Mucosa of rectum (tissue), 2 donors: ENCODE measurements around the gene USH1C.

Source experiments
- H3K27ac ChIP-seq, 2 donors: one replicate each; pipeline ENCODE4 v1.7.0; 2013; ENCODE audit warnings: inconsistent platforms in 2 of 2, low read depth in 2 of 2, low read length in 2 of 2
- H3K27me3 ChIP-seq, 2 donors: one replicate each; pipeline ENCODE4 v1.7.0; 2013; ENCODE audit warnings: low read length in 2 of 2; ENCODE audit not compliant: control insufficient read depth in 2 of 2, insufficient read depth in 2 of 2
- H3K36me3 ChIP-seq, 2 donors: one replicate each; pipeline ENCODE4 v1.7.0; 2013; ENCODE audit warnings: low read length in 2 of 2; ENCODE audit not compliant: control insufficient read depth in 2 of 2, insufficient read depth in 2 of 2
- H3K4me1 ChIP-seq, 2 donors: one replicate each; pipeline ENCODE4 v1.7.0; 2013; ENCODE audit warnings: low read length in 2 of 2, mild to moderate bottlenecking in 1 of 2; ENCODE audit not compliant: control insufficient read depth in 2 of 2, insufficient read depth in 2 of 2
- H3K4me3 ChIP-seq, 2 donors: one replicate each; pipeline ENCODE4 v1.7.0; 2013; ENCODE audit warnings: low read length in 2 of 2
- H3K9ac ChIP-seq, 2 donors: one replicate each; pipeline ENCODE4 v1.7.0; 2013; ENCODE audit warnings: low read length in 2 of 2, low read depth in 1 of 2, mild to moderate bottlenecking in 1 of 2
- H3K9me3 ChIP-seq, 2 donors: one replicate each; pipeline ENCODE4 v1.7.0; 2013; ENCODE audit warnings: low read length in 2 of 2; ENCODE audit not compliant: control insufficient read depth in 2 of 2
- donor health status: healthy.
- donor health status: Normal muscosa, but diverticular disease.

Gene USH1C

DNA sequence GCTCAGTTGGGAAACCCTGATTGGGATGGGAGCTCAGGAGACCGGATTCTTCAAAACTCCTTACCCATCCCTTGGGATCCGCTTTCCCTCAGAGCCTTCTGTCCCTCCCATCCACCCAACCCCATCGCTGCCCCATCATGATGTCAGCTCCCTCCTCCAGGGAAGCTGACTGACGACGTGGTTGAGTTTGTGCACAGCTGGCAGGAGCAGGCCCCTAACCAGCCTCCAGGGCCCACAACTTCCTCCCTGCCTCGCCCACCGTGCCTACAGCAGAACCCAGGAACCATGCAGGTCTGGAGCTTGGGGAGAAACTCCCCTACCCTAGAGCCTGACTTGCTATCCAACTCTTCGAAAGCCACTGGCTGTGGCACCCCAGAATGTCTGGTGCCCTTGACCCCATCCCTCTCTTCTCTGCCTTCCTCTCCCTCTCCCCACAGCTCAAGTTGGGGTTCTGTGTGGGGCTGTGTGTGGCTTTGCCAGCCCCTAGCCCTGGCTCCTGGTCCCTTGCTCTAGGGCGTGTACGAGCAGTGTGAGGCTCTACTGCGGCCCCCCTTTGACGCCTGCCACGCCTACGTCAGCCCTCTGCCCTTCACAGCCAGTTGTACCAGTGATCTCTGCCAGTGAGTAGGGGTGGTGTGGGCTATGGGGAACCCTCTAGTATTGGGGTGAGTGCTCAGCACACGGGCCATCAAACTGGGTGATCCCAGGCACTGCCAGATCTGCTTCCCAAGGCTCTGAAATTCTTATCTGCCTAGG, 14.0 kb upstream of the USH1C start:
- no peak overlapping the region for H3K4me3 ChIP-seq
- H3K4me1 ChIP-seq: no peaks in the 10 kb centered on the region
- no peak overlapping the region for H3K9ac ChIP-seq
- no peaks in the 10 kb centered on the region for H3K27me3 ChIP-seq
- no peaks in the 10 kb centered on the region for H3K9me3 ChIP-seq
- H3K36me3 ChIP-seq: no peaks in the 10 kb centered on the region
- H3K27ac ChIP-seq: no peak overlapping the region

DNA sequence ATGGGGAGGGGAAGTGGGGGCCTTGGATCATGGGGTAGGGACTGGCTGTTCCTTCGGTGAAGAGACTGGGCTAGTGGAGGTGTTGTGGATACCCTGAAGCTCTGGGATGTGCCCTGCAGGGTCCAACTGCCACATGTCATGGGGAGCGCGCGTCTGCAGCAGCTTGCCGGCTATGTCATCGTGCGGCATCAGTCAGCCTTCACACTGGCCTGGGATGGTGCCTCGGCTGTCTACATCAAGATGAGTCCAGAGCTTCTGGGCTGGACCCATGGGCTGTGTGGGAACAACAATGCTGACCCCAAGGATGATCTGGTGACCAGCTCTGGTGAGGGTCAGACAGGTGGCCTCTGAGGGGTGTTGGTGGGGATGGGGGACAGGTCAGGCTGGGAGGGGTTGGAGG, 12.8 kb upstream of the USH1C start:
- H3K36me3 ChIP-seq: no peaks in the 10 kb centered on the region
- H3K27me3 ChIP-seq: no peaks in the 10 kb centered on the region

DNA sequence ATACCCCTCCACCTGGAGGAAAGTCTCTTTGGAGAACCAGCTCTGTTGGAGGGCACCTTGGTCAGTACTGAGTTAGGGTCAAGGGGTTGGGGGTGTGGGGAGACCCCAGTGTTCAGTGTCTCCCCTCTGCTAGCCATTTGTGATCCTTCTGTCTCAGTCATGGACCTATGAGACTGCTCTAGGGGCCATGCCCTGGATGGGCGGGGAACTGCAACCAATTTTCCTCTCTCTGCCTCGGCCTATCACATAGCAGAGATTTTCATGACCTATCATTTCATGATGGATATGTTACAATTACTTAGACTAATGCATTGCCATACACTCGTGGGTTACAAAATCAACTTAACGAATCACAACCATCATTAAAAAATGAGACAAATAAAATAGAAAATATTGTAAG, 10.3 kb upstream of the USH1C start:
- H3K27ac ChIP-seq: no peak overlapping the region
- no peak overlapping the region for H3K4me3 ChIP-seq
- H3K9ac ChIP-seq: no peak overlapping the region
- H3K27me3 ChIP-seq: no peaks in the 10 kb centered on the region
- no peaks in the 10 kb centered on the region for H3K36me3 ChIP-seq
- H3K4me1 ChIP-seq: no peaks in the 10 kb centered on the region
- no peaks in the 10 kb centered on the region for H3K9me3 ChIP-seq

More for the DNA sequence above, 12.8 kb upstream of the USH1C start:
- H3K9me3 ChIP-seq: no peaks in the 10 kb centered on the region
- H3K27ac ChIP-seq: no peak overlapping the region
- no peak overlapping the region for H3K9ac ChIP-seq
- H3K4me1 ChIP-seq: no peaks in the 10 kb centered on the region
- no peak overlapping the region for H3K4me3 ChIP-seq

DNA sequence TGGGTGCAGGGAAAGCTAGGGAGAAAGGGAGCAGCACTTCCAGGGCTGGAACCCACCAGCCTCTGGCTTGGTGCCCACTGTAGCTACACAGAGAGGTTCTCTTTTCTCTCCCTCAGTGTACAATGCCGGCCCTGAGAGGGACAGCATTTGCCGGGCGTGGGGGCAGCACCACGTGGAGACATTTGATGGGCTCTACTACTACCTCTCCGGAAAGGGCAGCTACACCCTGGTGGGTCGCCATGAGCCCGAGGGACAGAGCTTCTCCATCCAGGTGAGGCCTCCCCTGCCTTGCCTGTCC, 9.0 kb upstream of the USH1C start:
- Histone ChIP-seq H3K4me1 (no peaks in the 10 kb centered on the region), H3K27ac (no peak overlapping the region), H3K36me3 (no peaks in the 10 kb centered on the region), H3K9ac (no peak overlapping the region), H3K27me3 (no peaks in the 10 kb centered on the region), H3K4me3 (no peak overlapping the region), H3K9me3 (no peaks in the 10 kb centered on the region)

DNA sequence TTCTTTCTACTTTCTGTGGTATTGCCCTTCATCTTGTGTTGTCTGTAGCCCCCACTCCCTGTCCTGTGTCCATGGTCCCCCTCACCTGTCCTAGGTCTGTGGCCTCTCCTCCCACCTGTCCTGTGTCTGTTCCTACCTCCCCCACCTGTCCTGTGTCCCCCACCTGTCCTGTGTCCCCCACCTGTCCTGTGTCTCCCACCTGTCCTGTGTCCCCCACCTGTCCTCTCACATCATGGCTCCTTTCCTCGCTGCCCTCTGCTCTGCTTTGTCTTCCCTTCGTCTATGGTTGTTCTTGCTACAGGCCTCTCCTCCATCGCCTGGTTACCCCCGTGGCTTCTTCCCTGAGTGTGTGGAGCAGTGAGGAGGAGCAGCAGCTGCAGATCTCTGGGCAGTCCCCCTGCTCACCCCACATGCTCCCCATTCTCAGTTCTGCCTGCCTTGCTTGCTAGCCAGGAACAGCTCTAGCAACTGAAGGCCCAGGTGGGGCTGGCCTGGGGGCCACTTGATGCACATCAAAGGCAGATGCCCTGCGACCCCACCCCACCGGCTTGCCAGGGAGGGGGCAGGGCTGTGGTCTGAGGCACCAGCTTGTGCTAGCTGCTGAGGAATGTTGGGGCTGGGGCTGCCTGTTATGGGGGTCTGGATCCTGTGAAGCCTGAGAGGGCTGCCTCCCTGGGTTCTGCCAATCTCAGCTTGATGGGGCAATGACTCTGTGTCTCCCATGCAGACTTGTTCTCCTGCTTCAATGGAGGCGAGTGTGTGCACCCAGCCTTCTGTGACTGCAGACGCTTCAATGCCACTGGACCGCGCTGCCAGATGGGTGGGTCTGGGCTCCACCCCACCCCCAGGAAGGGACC, 8.4 kb upstream of the USH1C start:
- H3K4me1 ChIP-seq: no peaks in the 10 kb centered on the region
- no peak overlapping the region for H3K4me3 ChIP-seq
- H3K9me3 ChIP-seq: no peaks in the 10 kb centered on the region
- no peaks in the 10 kb centered on the region for H3K27me3 ChIP-seq
- no peak overlapping the region for H3K27ac ChIP-seq
- H3K9ac ChIP-seq: no peak overlapping the region
- H3K36me3 ChIP-seq: no peaks in the 10 kb centered on the region

DNA sequence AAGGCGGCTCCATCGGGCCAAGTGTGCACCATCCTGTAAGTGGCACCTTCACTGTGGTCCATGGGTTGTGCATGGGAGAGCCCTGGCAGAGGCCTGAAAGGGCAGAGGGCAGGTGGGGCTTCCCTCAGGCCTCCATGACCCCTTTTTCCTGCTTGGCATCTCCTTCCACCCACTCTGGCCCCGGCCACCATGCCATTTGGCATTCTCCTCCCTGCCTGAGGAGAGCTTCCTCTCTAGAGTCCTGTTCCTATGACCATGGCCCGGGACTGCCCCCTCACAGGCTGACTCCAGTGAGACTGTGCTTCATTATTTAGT, 7.8 kb upstream of the USH1C start:
- Histone ChIP-seq H3K27me3 (no peaks in the 10 kb centered on the region), H3K9ac (no peak overlapping the region), H3K9me3 (no peaks in the 10 kb centered on the region), H3K36me3 (no peaks in the 10 kb centered on the region), H3K4me1 (no peaks in the 10 kb centered on the region), H3K27ac (no peak overlapping the region), H3K4me3 (no peak overlapping the region)

DNA sequence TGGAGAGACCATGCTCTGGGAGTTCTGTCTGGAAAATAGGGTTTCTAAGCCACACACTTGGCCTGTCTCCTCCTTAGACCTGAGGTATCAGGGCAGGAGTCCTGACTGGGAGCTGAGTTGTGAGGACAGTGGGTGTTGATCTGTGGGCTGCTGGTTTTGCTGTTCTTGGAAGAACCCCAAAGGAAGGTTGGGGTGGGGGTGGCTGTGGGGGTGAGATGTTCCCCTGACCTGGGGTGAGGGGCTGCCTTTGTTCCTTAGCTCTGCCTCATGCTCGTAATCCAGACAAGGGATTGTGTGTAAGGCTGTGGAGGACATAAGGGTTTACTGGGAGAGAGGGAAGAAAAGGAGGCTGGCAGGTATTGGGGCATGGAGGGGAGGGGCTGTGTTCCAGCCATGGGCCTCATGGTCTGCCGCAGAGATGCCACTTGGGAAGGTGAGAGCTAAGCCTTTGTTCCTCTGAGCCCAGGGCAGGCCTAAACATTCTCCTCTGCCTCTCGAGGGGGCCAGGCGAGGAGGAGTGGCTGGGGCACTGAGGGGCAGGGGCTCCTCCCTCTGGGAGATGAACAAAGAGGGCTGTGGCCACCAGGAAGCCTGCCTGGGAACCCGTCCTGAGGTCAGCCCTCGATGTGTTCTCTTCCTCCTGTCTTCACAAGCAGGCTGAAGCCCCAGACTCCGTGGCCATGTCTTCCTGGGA, 7.3 kb upstream of the USH1C start:
- H3K36me3 ChIP-seq: no peaks in the 10 kb centered on the region
- no peak overlapping the region for H3K4me3 ChIP-seq
- H3K27me3 ChIP-seq: no peaks in the 10 kb centered on the region
- H3K4me1 ChIP-seq: no peaks in the 10 kb centered on the region
- H3K27ac ChIP-seq: no peak overlapping the region
- H3K9ac ChIP-seq: no peak overlapping the region
- H3K9me3 ChIP-seq: no peaks in the 10 kb centered on the region

DNA sequence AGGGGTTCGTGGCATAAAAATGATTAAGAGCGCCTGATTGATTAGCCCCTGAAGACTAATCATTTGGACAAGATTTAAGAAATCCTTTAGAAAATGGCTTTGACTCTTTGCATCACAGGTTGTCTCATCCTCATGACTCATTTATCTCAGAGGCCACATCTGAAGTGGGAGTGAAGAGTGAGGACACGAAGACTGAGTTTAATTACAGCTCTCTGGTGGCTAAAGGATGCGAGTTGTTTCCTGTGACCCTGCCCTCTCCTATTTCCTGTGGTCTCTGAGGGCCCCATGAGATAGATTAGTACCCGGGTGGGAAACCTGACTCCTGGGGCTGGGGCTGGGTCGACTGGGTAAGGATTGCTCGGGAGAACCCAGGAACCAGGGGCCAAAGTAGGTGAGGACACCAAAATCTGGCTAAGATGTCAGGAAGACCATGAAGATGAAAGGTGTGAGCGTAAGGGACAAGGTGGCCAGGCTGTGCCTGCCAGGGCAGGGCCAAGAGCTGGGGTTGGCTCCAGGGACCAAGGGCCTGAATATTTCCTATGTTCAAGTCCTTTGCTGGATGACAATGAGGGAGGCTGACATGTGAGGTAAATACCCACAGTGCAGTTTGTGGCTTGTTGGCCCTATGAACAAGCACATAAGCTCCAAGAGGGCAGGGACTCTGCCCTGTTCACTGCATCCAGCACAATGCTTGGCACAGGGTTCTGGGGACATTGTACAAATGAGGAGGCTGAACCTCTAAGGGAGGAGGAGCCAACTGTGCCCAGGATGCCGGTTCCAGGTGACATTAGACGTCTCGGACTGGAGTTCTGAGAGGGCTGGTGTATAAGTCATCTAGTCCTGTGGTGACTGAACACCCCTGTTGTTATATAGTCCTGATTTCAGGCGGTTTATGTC, 6.5 kb upstream of the USH1C start:
- Histone ChIP-seq H3K4me1 (no peaks in the 10 kb centered on the region), H3K27ac (no peak overlapping the region), H3K36me3 (no peaks in the 10 kb centered on the region), H3K27me3 (no peaks in the 10 kb centered on the region), H3K4me3 (no peak overlapping the region), H3K9me3 (no peaks in the 10 kb centered on the region), H3K9ac (no peak overlapping the region)

DNA sequence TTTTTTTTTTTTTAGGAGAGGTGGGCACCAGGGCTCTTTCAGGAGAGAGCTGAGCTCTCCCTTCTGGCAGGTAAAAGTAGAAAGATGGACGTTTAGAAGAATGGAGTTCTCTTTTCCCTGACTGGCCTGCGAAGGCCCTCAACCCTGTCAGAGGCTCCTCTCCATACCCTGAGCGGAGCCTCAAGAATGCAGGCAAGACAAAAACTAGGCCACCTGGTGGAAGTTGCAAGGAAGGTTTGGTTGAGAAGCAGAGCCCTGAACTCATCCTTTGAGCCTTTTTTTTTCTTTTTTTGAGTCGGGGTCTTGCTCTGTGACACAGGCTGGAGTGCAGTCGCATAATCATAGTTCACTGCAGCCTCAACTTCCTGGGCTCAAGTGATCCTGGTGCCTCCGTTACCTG, 4.2 kb upstream of the USH1C start:
- Histone ChIP-seq H3K36me3 (no peaks in the 10 kb centered on the region), H3K4me1 (no peaks in the 10 kb centered on the region), H3K27me3 (no peaks in the 10 kb centered on the region), H3K4me3 (no peak overlapping the region), H3K27ac (no peak overlapping the region), H3K9me3 (no peaks in the 10 kb centered on the region), H3K9ac (no peak overlapping the region)
